MCF 10A (cell line): ENCODE data around the gene RAPH1. TPM values are rescaled to one million over a fixed set of nuclear protein-coding genes. Genes with fewer than 3 reads are reported as not detected.
A peak's percentile ranks its signal among the peaks of the same experiment; 100 is the strongest.

ENCODE experiments used
- BruUV-seq: library from RNA; stranded (reverse); fragments of 400-500 nt; replicated peaks from 2 replicates; lab custom pipeline; 2021; lab: Mats Ljungman, UMichigan
- CTCF ChIA-PET: fragments of 300-600 bp; sonication (Branson Sonifier 250); formaldehyde crosslinking; extraction: SDS; loops from one replicate; lab custom pipeline; 2021; ENCODE audit warnings: antibody characterized with exemption, inconsistent platforms; lab: Yijun Ruan, JAX
- POLR2A ChIA-PET: fragments of 300-600, 350-650 bp; sonication (Branson Sonifier 250); formaldehyde crosslinking; extraction: SDS; loops from one replicate; lab custom pipeline; 2020; ENCODE audit warnings: antibody characterized with exemption, inconsistent platforms; lab: Yijun Ruan, JAX
- DNase-seq: peaks from one replicate; pipeline ENCODE4 v3.0.0-alpha.2; 2018; ENCODE audit not compliant: unreplicated experiment
- H3K27ac Mint-ChIP-seq: one replicate; pipeline ENCODE4 v1.8.0; 2022; ENCODE audit warnings: mild to moderate bottlenecking, low read depth, mixed read lengths; ENCODE audit not compliant: unreplicated experiment
- H3K27me3 Mint-ChIP-seq: one replicate; pipeline ENCODE4 v1.8.0; 2022; ENCODE audit warnings: mixed read lengths; ENCODE audit not compliant: insufficient read depth, unreplicated experiment
- H3K36me3 Mint-ChIP-seq: one replicate; pipeline ENCODE4 v1.8.0; 2022; ENCODE audit warnings: mild to moderate bottlenecking, moderate library complexity, mixed read lengths; ENCODE audit not compliant: insufficient read depth, unreplicated experiment
- H3K4me1 Mint-ChIP-seq: one replicate; pipeline ENCODE4 v1.8.0; 2022; ENCODE audit warnings: mixed read lengths; ENCODE audit not compliant: insufficient read depth, unreplicated experiment
- H3K4me3 Mint-ChIP-seq: one replicate; pipeline ENCODE4 v1.8.0; 2022; ENCODE audit warnings: mild to moderate bottlenecking, moderate library complexity, mixed read lengths; ENCODE audit not compliant: unreplicated experiment
- H3K9me3 Mint-ChIP-seq: one replicate; pipeline ENCODE4 v1.8.0; 2022; ENCODE audit warnings: mixed read lengths; ENCODE audit not compliant: unreplicated experiment
- intact Hi-C: fragments of 100-400 bp; cut with micrococcal nuclease; formaldehyde crosslinking; loops from 2 replicates; pipeline ENCODE4 v1.14.1; 2022
- total RNA-seq: library from RNA; stranded (reverse); gene quantifications from 2 replicates; pipeline ENCODE4 v1.2.3, GENCODE V29; 2022
- TF ChIP-seq, protein P1 (sequence below): fragments of 200-600 bp; IDR thresholded peaks from one replicate; pipeline ENCODE4 v1.8.0; 2022; ENCODE audit warnings: antibody characterized with exemption, mild to moderate bottlenecking; ENCODE audit not compliant: unreplicated experiment

Gene RAPH1
- total RNA-seq, 1 experiment from 2014 or later = 79.8 TPM

DNA sequence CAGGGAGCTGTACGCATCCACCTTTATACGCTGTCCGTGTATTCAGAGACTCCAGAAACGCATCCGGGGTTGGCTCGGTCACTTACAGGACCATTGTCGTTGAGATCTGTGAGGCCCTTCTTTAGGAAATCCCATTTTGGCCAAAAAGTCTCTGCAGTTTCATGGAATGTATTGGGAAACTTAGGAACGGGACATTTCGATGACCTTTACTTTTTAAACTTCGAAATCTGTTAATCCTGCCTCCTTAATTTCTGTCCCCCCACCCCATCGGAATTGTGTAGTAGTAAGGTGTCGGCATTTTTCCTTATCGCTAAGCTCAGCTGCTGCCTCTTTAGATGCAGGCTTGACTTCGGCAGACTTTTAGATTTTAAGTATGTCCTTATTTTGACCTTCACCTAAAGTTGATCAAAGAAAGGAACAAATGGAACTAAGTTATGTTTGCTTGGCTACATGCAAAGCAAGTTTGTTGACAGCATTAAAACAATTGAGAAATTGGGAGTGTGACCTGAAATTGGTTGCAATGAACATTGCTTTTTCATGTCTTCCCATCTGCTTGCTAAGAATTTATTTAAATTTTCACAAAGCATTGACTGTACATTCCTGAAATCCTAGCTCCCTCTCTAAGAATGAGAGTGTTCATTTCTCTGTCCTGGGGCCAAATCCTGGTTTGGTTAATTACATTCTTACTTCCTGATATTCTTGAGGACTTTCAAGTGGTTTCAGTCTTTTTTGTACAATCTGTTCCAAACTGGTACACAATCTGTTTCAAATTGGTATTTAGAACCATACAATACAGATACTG is 884 bp upstream of the RAPH1 start:
- peak overlapping the region; percentile 93 for H3K27ac Mint-ChIP-seq
- H3K36me3 Mint-ChIP-seq = no peaks in the 10 kb centered on the region
- ChIA-PET POLR2A (interaction anchor here (0.6 to 4.8 kb wide), 13 partner anchors 8 to 891 kb away, joined by 3 to 44 read pairs (median 4); no protein-coding TSS in a partner anchor), CTCF (no interaction called here)
- peaks cover 15% of the 10 kb centered on the region for H3K9me3 Mint-ChIP-seq
- BruUV-seq = TSS peak; percentile 88
- peaks cover 17% of the 10 kb centered on the region for H3K4me1 Mint-ChIP-seq
- TF ChIP-seq, protein P1, sequence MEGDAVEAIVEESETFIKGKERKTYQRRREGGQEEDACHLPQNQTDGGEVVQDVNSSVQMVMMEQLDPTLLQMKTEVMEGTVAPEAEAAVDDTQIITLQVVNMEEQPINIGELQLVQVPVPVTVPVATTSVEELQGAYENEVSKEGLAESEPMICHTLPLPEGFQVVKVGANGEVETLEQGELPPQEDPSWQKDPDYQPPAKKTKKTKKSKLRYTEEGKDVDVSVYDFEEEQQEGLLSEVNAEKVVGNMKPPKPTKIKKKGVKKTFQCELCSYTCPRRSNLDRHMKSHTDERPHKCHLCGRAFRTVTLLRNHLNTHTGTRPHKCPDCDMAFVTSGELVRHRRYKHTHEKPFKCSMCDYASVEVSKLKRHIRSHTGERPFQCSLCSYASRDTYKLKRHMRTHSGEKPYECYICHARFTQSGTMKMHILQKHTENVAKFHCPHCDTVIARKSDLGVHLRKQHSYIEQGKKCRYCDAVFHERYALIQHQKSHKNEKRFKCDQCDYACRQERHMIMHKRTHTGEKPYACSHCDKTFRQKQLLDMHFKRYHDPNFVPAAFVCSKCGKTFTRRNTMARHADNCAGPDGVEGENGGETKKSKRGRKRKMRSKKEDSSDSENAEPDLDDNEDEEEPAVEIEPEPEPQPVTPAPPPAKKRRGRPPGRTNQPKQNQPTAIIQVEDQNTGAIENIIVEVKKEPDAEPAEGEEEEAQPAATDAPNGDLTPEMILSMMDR = no peak
- H3K27me3 Mint-ChIP-seq = no peaks in the 10 kb centered on the region
- H3K4me3 Mint-ChIP-seq = peak overlapping the region; percentile 77
- no peak for DNase-seq
- intact Hi-C loops = loop anchor here (1.0 to 2.0 kb wide), 3 partner anchors 37 to 279 kb away; no protein-coding TSS in a partner anchor

DNA sequence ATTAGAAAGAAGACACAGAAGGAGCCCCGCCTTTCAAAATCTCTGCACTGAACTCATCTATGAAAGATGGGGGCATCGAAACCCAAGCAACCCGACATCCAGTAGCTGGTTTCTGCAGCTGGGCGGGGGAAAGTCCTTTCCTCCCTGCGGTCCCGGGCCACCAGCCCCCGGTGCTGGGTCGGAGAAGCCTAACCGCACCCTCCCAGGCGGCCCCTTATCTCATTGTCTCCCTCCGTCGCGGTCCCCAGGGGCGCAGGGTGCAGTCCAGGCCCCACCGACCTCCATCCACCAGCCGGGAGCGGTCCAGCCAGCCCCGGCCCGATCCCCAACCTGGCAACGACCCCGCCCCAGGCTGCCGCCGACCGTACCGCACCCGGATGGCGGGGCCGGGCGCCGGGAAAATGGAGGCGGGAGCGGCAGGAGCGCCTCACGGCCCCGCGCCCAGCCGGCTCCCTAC is 452 bp downstream of the RAPH1 start:
- peak overlapping the region; percentile 77 for H3K4me3 Mint-ChIP-seq
- no peaks in the 10 kb centered on the region for H3K27me3 Mint-ChIP-seq
- intact Hi-C loops = loop anchor here (1.0 to 2.0 kb wide), 3 partner anchors 36 to 280 kb away; no protein-coding TSS in a partner anchor
- TF ChIP-seq, protein P1 = no peak
- no TSS peak for BruUV-seq
- peak; percentile 29 for DNase-seq
- H3K4me1 Mint-ChIP-seq = peaks cover 20% of the 10 kb centered on the region
- CTCF ChIA-PET = interaction anchor here (0.6 to 1.4 kb wide), 8 partner anchors 8 to 1257 kb away, joined by 3 to 5 read pairs (median 4); partner anchors contain the start of gene CYP20A1
- H3K36me3 Mint-ChIP-seq = no peaks in the 10 kb centered on the region
- H3K27ac Mint-ChIP-seq = peak overlapping the region; percentile 74
- POLR2A ChIA-PET = interaction anchor here (0.6 to 4.8 kb wide), 19 partner anchors 12 to 942 kb away, joined by 3 to 44 read pairs (median 4); partner anchors contain the start of genes CD28, CYP20A1 and FAM117B
- H3K9me3 Mint-ChIP-seq = peaks cover 15% of the 10 kb centered on the region

DNA sequence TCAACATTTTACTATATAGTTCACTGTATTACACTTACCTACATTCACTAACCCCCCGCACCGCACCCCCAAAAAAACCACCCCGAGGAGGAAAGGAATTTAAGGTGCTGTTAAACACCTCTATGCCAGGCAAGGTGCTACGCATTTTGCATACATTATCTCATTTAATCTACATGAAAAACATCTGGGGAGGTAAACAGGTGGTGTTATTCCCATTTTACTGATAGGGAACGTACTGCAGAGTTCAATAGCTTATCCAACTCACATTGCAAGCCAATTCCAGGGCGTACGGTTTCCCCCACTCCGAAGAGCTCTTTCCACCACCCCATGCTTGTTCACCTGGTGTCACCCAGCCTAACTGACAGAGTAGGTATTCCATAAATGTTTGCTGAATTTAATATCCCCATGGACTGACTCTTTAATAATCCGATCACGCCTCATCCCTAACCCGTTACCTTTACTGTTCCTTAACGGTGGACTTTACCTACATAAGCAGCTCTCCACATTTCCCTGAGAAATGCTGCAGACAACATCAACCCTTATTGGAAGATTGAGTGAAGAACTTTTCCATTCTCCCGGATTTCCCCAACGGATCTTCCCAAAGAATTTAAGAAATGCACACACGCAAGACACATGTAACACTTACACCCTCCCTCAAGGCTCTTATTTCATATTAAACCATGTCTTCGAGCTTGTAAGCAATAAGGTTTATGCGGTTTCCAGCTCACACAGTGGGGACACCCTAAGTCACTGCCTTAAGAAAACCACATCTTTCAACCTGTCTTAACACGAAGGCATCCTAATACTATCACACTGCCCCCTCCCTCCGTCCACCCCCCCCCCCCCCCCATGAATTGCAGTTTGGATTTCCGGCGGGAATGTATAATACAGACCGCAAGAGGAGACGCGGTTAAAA is 1.2 kb downstream of the RAPH1 start:
- Mint-ChIP-seq H3K4me3 (peak overlapping the region; percentile 77), H3K27ac (peak overlapping the region; percentile 74), H3K27me3 (no peaks in the 10 kb centered on the region), H3K9me3 (peaks cover 13% of the 10 kb centered on the region), H3K4me1 (peaks cover 22% of the 10 kb centered on the region), H3K36me3 (peaks cover 4% of the 10 kb centered on the region)
- POLR2A ChIA-PET = interaction anchor here (0.6 to 4.8 kb wide), 23 partner anchors 9 to 899 kb away, joined by 3 to 44 read pairs (median 4); partner anchors contain the start of genes CD28, CYP20A1 and FAM117B
- BruUV-seq = TSS peak; percentile 45
- TF ChIP-seq, protein P1 = no peak
- CTCF ChIA-PET = interaction anchor here (0.6 to 1.7 kb wide), 10 partner anchors 7 to 1614 kb away, joined by 3 to 8 read pairs (median 4); no protein-coding TSS in a partner anchor
- intact Hi-C loops = loop anchor here (1.0 to 2.0 kb wide), 3 partner anchors 35 to 281 kb away; no protein-coding TSS in a partner anchor
- peak; percentile 58 for DNase-seq
